Ishikawa (cell line): ENCODE results near the gene ABCB6.

Experiments
- EP300 ChIP-seq: IDR thresholded peaks from 2 replicates; pipeline ENCODE4 v1.6.1; 2012; ENCODE audit warnings: borderline replicate concordance
- RAD21 ChIP-seq: IDR thresholded peaks from 2 replicates; pipeline ENCODE4 v1.6.1; 2012; ENCODE audit warnings: low read depth
- YY1 ChIP-seq: IDR thresholded peaks from 2 replicates; pipeline ENCODE4 v1.6.1; 2012; ENCODE audit warnings: low read depth
- TF ChIP-seq, protein P1 (sequence below): IDR thresholded peaks from 2 replicates; pipeline ENCODE4 v1.6.1; 2012
- TF ChIP-seq, protein P2 (sequence below): IDR thresholded peaks from 2 replicates; pipeline ENCODE4 v1.6.1; 2012; ENCODE audit warnings: low read depth, mild to moderate bottlenecking

DNA sequence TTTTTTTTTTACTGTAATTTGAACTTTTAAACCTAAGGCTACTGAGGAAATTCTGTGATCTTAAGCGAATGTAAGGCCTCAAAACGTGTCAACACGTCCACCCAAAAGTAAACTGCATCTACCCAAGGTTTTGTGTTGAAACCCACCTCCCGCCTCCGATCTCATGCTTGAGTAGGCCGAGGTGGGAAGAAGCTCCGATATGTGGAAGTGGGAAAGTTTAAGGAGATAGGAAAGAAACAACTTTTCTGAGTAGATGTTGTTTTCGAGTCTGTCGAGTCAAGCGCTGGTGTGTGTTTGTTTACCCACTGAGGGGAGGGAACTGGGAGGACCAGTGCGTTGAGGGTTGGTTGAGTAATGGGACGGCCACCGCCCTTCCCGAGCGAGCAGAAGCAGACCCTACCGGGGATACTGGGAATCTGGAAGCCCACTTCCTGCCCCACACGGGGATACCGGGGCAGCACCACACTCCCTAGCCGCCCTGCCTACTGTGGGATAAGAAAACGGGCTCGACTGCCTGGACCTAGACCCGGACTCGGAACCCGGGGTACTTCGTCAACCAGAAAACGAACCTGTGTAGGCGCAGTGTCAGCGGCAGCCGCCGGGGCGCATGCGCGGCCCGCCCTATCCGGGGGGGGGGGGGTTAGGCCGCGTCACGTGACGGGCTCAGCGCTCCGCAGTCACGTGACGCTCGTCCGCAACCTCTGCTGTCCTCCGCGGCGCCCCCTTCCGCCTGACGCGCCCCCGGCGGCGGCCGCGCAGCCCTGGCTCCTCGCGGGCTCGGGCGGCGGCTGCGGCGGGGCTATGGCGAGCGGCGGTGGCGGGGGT is 41.0 kb downstream of the ABCB6 start, which contains the start of gene RETREG2:
- TF ChIP-seq EP300 (no peak), RAD21 (peak; percentile 1; the same call in 1 of the 2 replicates), YY1 (no peak)
- TF ChIP-seq, protein P1, sequence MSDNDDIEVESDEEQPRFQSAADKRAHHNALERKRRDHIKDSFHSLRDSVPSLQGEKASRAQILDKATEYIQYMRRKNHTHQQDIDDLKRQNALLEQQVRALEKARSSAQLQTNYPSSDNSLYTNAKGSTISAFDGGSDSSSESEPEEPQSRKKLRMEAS, result peak; percentile 69
- TF ChIP-seq, protein P2, sequence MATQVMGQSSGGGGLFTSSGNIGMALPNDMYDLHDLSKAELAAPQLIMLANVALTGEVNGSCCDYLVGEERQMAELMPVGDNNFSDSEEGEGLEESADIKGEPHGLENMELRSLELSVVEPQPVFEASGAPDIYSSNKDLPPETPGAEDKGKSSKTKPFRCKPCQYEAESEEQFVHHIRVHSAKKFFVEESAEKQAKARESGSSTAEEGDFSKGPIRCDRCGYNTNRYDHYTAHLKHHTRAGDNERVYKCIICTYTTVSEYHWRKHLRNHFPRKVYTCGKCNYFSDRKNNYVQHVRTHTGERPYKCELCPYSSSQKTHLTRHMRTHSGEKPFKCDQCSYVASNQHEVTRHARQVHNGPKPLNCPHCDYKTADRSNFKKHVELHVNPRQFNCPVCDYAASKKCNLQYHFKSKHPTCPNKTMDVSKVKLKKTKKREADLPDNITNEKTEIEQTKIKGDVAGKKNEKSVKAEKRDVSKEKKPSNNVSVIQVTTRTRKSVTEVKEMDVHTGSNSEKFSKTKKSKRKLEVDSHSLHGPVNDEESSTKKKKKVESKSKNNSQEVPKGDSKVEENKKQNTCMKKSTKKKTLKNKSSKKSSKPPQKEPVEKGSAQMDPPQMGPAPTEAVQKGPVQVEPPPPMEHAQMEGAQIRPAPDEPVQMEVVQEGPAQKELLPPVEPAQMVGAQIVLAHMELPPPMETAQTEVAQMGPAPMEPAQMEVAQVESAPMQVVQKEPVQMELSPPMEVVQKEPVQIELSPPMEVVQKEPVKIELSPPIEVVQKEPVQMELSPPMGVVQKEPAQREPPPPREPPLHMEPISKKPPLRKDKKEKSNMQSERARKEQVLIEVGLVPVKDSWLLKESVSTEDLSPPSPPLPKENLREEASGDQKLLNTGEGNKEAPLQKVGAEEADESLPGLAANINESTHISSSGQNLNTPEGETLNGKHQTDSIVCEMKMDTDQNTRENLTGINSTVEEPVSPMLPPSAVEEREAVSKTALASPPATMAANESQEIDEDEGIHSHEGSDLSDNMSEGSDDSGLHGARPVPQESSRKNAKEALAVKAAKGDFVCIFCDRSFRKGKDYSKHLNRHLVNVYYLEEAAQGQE, result no peak
